Measurements from ENCODE around the gene SMARCD2. TPM values are rescaled to one million over a fixed set of nuclear protein-coding genes. Genes with fewer than 3 reads are reported as not detected.

Gene SMARCD2
- total and polyA plus RNA-seq, 2 of the 13 experiments (the other 11 are each of a cell fraction or from before 2014, with no cell fraction given) = 122 to 150 TPM

- TF ChIP-seq REPIN1 (CRISPR knock-in tag; IDR thresholded peaks at IDR 0.05; ENCODE audit: borderline replicate concordance, low read depth) = no peak
- no peak for TF ChIP-seq ZNF83 (CRISPR knock-in tag; IDR thresholded peaks at IDR 0.05; ENCODE audit: borderline replicate concordance)
- no peak for TF ChIP-seq ZNF562 (CRISPR knock-in tag; IDR thresholded peaks at IDR 0.05; ENCODE audit: borderline replicate concordance)
- TF ChIP-seq ZNF232 (CRISPR knock-in tag; IDR thresholded peaks at IDR 0.05; ENCODE audit: borderline replicate concordance) = peak; percentile 12; the same call in 1 of the 2 replicates
- TF ChIP-seq CENPBD1 (CRISPR knock-in tag; IDR thresholded peaks at IDR 0.05; ENCODE audit: borderline replicate concordance, low read depth) = no peak; the same call in 1 of the 2 replicates
- TF ChIP-seq RBM39 (IDR thresholded peaks at IDR 0.05; ENCODE audit: low read depth, low read length, poor library complexity, severe bottlenecking) = no peak
- peak; percentile 72; the same call in 1 of the 2 replicates for TF ChIP-seq MTERF4 (CRISPR knock-in tag; IDR thresholded peaks at IDR 0.05)
- TF ChIP-seq ZNF878 (CRISPR knock-in tag; IDR thresholded peaks at IDR 0.05) = no peak
- TF ChIP-seq GLI4 (CRISPR knock-in tag; IDR thresholded peaks at IDR 0.05; ENCODE audit: borderline replicate concordance) = peak; percentile 16; the same call in 1 of the 2 replicates
- no peak for TF ChIP-seq GMEB2 (CRISPR knock-in tag; IDR thresholded peaks at IDR 0.05; ENCODE audit: low read depth)
- no peak for TF ChIP-seq CHD4 (IDR thresholded peaks at IDR 0.05; ENCODE audit: borderline replicate concordance, low read length)
- TF ChIP-seq ZBTB39 (CRISPR knock-in tag; IDR thresholded peaks at IDR 0.05) = peak; percentile 3; the same call in 1 of the 2 replicates
- no peak for TF ChIP-seq ZNF253 (CRISPR knock-in tag; IDR thresholded peaks at IDR 0.05; ENCODE audit: borderline replicate concordance)
- no peak for TF ChIP-seq REXO4 (CRISPR knock-in tag; IDR thresholded peaks at IDR 0.05; ENCODE audit: borderline replicate concordance)
- TF ChIP-seq ZNF749 (CRISPR knock-in tag; IDR thresholded peaks at IDR 0.05; ENCODE audit: borderline replicate concordance) = no peak
- TF ChIP-seq ZNF431 (CRISPR knock-in tag; IDR thresholded peaks at IDR 0.05; ENCODE audit: borderline replicate concordance, low read depth) = 0 out of 2 replicates have a peak, but pooled peaks have one; percentile 41
- TF ChIP-seq ZNF577 (CRISPR knock-in tag; IDR thresholded peaks at IDR 0.05; ENCODE audit: borderline replicate concordance, low read depth) = no peak
- TF ChIP-seq MAFF (IDR thresholded peaks at IDR 0.05; ENCODE audit: low read depth, low read length) = no peak
- TF ChIP-seq TCF7 (IDR thresholded peaks at IDR 0.05; ENCODE audit: low read depth) = no peak
- TF ChIP-seq ZFP36L2 (CRISPR knock-in tag; IDR thresholded peaks at IDR 0.05) = no peak
- TF ChIP-seq ZBTB44 (CRISPR knock-in tag; IDR thresholded peaks at IDR 0.05) = no peak
- no peak for TF ChIP-seq CENPT (CRISPR knock-in tag; IDR thresholded peaks at IDR 0.05; ENCODE audit: low read depth)
These were observed 14.7 kb downstream of the SMARCD2 start (continued) for GRCh38 chr17:63827801-63828221.
